Spleen (tissue), 7 donors: ENCODE measurements around the gene BICDL2.

ENCODE experiments used
- CTCF ChIP-seq, 11 experiments: fragments of 200-600 bp in 7 of 11; fragments of 450-650 bp in 4 of 11; sonication (generic) in 4 of 11; IDR thresholded peaks in 8 of 11; conservative IDR thresholded peaks in 3 of 11; 1 replicate in 7 of 11; 2 replicates in 4 of 11; pipeline versions ENCODE4 v1.4.0 to v1.8.0; 2016 to 2021; ENCODE audit warnings: antibody characterized with exemption in 11 of 11, inconsistent platforms in 4 of 11, mild to moderate bottlenecking in 1 of 11
- POLR2AphosphoS5 ChIP-seq, 3 donors: sonication (generic); formaldehyde crosslinking; IDR thresholded peaks; one replicate each; pipeline ENCODE4 v1.5.1; 2017; ENCODE audit warnings: antibody characterized with exemption in 3 of 3
- donor health status: DM: no; HTN: no; CAD: no; lungs with moderate emphysema.
- donor health status: DM: no; HTN: no; CAD: no.
- donor health status: DM: no; HTN: no; CAD: no.

GRCh38 chr16:2986623-2987188 is 50.0 kb downstream of the BICDL2 start:
- TF ChIP-seq POLR2AphosphoS5 (IDR thresholded peaks at IDR 0.05): no peak
- TF ChIP-seq CTCF (IDR thresholded peaks at IDR 0.05 in 8 of 11, conservative IDR thresholded peaks at IDR 0.05 in 3 of 11): no peak
